ENCODE results near the gene ZNF614.
"Not testable (repeated sequence)": the region's sequence is repeated elsewhere in the genome, so short reads cannot be mapped to it uniquely, and the experiment has no call there.

ZNF614 gene

DNA sequence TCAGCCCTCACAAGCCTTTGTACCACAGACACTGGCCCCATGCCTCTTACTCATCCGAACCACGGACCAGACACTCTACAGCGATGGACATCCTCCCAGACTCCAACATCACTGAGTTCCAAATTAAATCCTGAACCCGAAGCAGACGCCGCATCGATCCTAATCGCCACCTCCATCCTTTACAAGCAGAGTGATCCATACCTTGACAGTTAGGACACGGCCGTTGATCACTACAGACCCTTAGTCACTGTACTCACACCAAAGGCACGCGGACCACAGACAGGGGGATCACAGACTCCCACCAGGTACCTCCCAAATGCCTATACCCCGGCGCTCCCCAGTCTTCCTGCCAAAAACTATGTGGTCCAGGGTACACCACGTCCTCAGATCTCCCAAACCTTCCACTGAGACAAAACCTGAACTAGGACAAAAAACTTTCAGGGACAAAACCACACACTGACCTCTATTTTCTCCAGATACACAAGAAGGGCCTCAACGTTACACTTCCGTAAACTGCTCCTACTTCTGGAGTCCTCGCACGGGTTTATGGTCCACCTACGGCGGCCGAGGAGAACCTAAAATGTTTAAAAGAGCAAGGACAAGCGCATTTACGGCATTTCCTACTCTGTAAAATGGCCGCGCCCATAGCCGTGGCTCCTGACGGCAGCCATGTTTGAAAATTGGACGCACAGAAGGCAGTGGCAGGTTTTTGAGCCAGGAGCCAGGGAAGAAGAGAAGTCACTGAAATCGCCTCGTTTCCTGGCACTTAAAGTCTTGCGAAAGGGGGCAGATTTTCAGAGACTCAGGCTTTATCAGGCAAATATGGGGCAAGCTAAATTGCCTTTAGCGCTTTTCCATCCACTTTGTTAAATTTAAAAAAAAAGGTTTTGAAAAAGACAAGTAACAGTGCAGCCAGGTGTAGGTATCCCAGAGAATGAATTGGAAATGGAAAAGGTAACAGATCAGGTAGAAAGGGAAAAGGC lies 41.6 kb downstream of the ZNF614 start, which contains the start of gene ZNF350:
TSS of gene ZNF350 (minus strand) at position 532 of the 983 bp plus-strand sequence. CDS start 12,480 bp downstream, outside the sequence.
- DNase-seq, result peak; percentile 96

- no peak for DNase-seq
Observed at GRCh38 chr19:51983361-51983760, 44.8 kb downstream of the ZNF614 start.

- DNase-seq, result not testable (repeated sequence)
Observed at GRCh38 chr19:51980926-51981325, 47.3 kb downstream of the ZNF614 start.

DNA sequence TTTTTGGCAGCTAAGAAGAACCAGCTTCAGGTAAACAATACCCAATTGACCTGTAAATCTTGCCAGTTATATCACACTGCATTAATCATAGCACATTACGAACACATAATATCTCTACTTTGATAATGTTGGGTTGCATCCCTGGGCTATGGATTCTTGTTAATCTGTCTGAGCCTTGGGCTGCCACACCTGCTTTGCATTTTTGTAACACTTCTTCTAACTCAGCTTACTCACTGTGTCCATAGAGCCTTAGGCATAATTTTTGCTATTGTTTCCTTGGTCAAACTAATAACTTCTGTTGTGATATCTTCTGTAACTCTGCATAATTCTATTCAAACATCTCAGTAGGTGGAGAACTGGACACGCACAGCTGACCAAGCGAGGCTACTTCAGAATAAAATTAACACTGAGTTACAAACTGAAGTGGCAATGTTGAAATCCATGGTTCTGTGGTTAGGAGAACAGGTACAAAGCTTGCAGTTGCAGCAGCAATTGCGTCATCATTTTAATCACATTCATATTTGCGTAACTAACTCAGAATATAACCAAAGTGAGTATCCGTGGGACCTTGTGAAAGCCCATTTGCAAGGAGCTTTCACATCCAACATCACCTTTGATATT lies 48.0 kb downstream of the ZNF614 start:
- no peak for DNase-seq

- no peak for DNase-seq
Observed at GRCh38 chr19:51978882-51979281, 49.3 kb downstream of the ZNF614 start.

DNA sequence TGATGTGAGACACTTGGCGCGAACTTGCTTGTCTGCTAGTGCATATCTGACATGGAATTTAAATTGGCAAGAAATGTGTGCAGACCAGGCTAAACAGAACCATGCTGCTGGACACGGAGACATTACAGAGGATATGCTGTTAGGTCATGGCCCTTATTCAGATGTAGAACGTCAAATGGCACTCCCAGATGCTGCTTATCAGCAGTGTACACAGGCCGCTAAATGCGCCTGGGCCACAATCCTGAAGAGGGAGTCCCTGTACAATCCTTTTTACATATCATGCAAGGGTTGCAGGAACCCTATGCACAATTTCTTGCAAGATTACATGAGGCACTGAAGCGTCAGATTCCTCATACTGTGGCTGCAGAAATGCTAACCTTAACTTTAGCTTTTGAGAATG lies 50.8 kb downstream of the ZNF614 start:
- DNase-seq, result no peak

DNA sequence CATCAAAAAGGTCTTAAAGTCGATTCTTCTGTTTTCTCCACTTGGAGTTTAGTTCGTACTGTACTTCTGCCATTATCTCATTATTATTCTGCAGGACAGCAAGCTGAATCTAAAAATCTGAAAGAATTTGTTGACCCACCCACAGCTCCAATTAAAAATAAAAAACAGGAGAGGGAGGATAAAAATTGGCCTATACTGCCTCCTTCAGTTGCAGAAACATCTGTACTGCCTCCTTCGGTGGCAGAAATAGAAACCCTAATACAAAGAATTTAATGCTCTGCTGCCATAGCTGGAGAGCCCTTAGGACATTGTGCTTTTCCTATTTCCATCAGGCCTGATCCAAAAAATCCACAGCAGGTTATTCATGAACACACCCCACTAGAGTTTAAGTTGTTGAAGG lies 51.3 kb downstream of the ZNF614 start:
- DNase-seq, result no peak

GRCh38 chr19:51975787-51976186 lies 52.4 kb downstream of the ZNF614 start:
- not testable (repeated sequence) for DNase-seq

GRCh38 chr19:51971624-51972023 lies 56.6 kb downstream of the ZNF614 start:
- peak; percentile 7 for DNase-seq

- DNase-seq, result no peak
Observed at GRCh38 chr19:51970718-51971117, 57.5 kb downstream of the ZNF614 start.

- no peak for DNase-seq
Observed at GRCh38 chr19:51965583-51965982, 62.6 kb downstream of the ZNF614 start.
